NCI-H2171 (cell line): Measurements from ENCODE around the gene CCDC183.
"Not testable (repeated sequence)": the region's sequence is repeated elsewhere in the genome, so short reads cannot be mapped to it uniquely, and the experiment has no call there.

ENCODE experiments used
- DNase-seq: peaks from one replicate; lab custom pipeline; 2025; lab: John Stamatoyannopoulos, UW

The CCDC183 gene

GRCh38 chr9:136796238-136796774, at the start of gene CCDC183:
Gene CCDC183, plus strand, starts transcription at chr9:136796338. Its CDS starts 60 bp downstream, at chr9:136796398.
- no peak for DNase-seq

DNA sequence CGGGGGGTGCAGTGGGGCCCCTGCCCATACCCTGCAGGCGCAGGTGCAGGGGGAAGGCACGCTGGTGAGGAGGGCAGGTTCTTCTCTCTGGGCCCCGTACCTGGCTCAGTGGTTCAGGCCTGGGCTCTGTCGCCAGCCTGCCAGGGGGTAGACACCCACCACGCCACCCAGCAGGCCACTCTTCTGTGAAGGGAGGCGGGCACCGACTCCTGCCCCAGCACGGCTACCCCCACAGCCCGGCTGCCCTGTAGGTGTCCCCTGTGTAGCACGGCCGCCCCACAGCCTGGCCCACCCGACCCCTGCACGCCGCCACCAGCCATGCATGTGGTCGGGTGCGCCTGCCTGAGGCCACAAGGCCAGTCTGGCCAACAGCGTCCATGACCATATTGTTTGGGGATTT, 49.5 kb upstream of the CCDC183 start:
- no peak for DNase-seq

DNA sequence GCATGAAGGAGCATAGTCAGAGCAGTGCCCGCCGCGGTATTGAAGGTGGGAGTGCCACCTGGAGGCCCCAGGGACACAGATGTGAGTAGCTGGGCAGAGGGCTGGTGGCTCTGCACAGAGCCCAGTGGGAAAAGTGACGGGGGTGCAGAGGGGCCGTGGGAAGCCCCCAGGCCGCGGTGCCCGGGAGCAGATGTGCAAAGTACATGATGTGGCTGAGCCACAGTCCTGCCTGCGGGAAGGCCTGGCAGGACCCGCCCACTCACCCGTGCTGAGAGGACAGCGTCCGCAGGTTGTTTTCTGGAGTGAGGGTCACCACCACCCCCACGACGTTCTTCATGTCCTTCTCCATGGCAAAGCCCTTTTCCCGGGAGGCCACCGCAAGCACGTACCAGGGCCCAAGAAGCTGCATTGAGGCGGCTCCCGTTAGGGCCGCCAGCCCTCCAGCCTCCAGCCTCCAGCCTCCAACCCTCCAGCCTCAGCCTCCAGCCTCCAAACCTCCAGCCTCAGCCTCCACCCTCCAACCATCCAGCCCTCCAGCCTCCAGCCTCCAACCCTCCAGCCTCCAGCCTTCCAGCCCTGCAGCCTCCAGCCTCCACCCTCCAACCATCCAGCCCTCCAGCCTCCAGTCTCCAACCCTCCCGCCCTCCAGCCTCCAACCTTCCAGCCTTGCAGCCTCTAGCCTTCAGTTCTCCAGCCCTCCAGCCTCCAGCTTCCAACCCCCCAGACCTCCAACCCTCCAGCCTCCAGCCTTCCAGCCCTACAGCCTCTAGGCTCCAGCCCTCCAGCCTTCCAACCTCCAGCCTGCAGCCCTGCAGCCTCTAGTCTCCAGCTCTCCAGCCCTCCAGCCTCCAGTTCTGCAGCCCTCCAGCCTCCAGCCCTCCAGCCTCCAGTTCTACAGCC, 48.7 kb upstream of the CCDC183 start:
- DNase-seq: no peak

DNA sequence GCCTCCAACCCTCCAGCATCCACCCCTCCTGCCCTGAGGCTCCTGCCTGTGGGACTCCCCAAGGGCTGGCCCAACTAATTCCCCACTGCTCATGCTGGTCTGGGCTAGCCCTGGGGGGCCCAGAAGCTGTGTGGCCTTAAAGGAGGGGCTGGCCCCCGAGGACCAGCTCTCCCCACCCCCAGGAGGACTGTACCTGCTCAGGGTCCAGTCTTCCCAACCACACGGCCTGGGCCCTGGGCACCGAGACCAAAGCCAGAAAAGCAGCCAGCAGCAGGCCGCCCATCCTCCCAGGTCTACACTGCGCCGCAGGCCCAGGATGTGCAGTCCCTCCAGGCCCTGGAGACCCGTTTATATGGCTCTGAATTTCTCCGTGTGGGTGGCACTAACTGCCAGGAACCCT, 47.9 kb upstream of the CCDC183 start, which contains the start of gene LCN6:
Gene LCN6, minus strand, starts transcription at position 325 of the 400 bp plus-strand sequence. Its CDS starts 42 bp downstream, at position 283.
- DNase-seq: no peak

- no peak for DNase-seq
These were observed 47.2 kb upstream of the CCDC183 start for GRCh38 chr9:136748666-136749611.

DNA sequence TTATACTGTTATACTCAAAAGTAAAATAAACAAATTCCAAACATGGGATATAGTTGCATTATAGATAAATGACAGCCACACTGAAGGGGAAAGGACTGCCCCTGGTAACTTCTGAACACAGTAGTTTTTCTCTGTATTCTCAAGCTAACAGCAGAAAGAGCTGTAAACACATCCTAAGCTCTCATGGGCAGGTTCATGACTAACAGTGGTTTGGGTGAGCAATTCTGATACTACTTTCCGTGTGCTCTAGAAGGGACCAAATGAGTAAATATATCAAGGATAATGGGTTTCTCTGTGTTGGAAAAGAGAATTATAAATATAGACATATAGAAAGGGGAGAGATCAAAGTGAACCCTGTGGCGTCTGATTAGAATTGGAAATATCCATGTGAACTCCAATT, 45.6 kb upstream of the CCDC183 start:
- no peak for DNase-seq

DNA sequence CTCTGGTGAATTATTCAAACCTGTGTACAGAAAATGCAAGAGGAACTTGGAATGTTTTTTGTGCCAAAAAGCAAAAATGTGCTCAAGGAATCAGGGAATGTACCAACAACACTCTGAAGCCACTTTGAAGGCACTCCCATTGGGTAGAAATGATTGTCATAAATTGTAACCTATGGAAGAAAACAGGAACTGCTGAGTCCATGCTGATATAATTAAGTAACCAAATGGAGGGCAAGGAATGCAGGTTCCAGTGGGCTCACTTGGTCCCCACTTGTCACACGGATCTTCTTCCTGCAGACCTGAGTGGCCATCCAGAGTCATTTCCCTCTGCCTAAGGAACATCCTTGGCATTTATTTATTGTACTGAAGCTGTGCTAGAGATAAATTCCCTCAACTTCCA, 44.9 kb upstream of the CCDC183 start:
- no peak for DNase-seq

- DNase-seq: no peak
These were observed 44.3 kb upstream of the CCDC183 start for GRCh38 chr9:136751814-136752213.

DNA sequence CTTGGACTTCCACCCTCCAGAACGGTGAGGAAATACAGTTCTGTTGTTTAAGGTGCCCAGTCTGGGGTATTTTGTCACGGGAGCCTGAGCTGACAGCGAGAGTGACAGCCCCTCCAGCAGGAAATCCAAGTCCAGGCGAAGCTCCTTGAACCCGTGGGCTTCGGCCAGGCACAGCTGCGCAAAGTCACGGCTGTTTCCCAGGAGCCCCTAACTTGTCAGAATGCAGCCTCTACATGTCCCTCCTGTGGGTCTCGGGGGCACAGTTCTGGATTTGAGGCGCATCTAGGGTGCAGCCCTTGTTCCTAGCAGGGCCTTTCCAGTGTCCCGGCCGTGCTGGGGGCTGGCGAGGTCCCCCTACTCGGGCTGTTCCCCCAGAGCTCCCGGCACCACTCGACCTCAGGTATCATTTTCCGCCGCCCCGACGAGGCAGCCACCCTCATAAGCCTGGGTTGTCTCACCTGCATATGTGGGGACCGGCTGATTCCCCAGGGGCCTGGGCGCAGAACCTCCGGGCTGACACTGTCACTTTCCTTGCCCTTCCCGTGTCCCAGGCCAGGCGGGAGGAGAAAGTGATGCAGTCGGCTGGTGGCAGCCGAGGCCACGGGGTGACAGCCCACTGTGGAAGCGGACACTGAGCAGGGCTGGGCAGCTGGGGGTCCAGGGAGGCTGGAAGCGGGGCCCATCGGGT, 42.6 kb upstream of the CCDC183 start:
- DNase-seq: no peak

DNA sequence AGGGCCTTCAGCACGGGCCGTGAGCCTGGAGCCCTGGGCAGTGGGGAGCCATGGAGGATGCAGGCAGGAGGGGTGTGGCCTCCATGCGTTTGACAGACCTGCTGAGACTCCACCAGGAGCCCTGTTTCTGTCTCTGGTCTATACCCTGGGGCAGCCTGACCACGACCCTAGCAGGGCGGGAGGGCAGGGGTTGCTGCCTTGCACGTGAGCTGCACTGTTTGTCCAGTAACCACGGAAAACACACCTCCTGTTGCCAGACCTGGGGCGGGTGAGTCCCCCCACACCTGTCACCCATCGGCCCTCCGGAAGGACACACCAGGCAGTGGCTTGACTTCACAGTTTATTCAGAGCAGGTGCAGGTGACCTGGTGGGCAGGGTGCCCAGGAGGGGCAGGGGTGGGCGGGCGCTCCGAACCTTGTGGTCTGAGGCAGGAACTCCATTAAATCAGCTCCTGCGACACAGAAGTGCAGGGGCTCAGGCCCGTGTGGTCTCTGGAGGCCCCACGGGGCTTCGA, 42.0 kb upstream of the CCDC183 start:
- DNase-seq: no peak

DNA sequence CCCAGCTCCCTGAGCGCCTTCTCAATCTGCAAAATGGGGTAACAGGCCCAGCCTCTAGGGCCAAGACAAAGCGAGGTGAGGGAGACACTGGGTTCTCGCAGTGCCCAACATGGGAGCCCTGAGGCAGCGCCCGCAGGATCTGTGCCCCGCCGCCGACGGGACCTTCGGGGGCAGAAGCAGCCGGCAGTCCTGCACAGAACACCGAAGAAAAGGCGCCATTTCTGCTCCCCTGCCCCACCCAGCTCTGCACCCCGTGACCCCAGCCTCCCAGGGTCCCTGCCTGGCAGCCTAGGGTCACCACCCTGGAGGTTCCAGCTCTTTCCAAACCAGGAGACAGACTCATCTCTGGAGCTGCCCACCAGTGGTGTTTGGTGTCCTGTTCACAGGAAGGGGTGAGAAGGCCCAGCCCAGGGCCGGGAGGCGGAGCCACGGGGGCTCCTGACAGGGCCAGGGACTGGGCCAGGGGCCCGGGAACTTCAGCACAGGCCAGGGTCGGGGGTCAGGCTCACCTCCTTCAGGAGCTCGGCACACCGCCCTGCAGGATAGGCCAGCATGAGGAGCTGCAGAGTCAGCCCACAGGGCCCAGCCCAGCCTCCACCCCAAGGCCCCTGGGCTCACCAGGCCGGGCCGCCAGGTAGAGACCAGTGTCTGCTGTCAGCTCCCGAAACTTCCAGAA, 41.4 kb upstream of the CCDC183 start:
- no peak for DNase-seq

GRCh38 chr9:136755302-136756133, 40.6 kb upstream of the CCDC183 start:
- not testable (repeated sequence) for DNase-seq

DNA sequence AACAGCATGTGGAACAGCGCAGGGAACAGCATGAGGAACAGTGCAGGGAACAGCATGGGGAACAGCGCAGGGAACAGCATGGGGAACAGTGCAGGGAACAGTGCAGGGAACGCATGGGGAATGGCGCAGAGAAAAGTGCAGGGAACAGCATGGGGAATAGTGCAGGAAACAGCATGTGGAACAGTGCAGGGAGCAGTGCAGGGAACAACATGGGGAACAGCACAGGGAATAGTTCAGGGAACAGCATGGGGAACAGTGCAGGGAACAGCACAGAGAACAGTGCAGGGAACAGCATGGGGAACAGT, 40.1 kb upstream of the CCDC183 start:
- DNase-seq: no peak

GRCh38 chr9:136756836-136757235, 39.3 kb upstream of the CCDC183 start:
- no peak for DNase-seq

- no peak for DNase-seq
These were observed 38.8 kb upstream of the CCDC183 start for GRCh38 chr9:136757328-136757727.

GRCh38 chr9:136757751-136758140, 38.4 kb upstream of the CCDC183 start:
- DNase-seq: no peak

DNA sequence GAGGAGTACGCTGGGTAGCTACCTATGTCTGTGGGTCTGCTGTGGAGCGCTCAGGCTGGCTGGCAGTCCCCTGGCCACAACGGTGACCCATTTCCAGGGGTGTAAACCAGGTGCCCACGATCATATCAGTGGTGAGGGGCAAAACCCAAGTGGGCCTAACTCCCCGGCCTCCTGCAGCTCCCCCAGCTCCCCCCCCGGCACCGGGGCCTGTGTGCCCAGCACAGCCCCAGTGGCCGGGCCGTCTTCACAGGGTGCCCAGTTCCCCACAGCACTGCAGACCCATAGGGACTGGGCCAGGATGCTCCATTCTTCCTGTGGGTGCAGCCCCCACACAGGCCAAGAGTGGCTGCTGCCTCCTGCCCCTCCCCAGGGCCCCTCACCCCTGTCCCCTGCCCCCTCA, 37.1 kb upstream of the CCDC183 start:
- DNase-seq: no peak

- DNase-seq: no peak
These were observed 36.5 kb upstream of the CCDC183 start for GRCh38 chr9:136759436-136760325.

GRCh38 chr9:136760424-136760823, 35.7 kb upstream of the CCDC183 start:
- DNase-seq: no peak
